ENCODE results near the gene IRS1. TPM values are rescaled to one million over a fixed set of nuclear protein-coding genes. Genes with fewer than 3 reads are reported as not detected.

The IRS1 gene
- total RNA-seq, 3 donors from 2014 or later, result 8.1 to 29.0 (median 13.5) TPM

- TF ChIP-seq, protein P1, sequence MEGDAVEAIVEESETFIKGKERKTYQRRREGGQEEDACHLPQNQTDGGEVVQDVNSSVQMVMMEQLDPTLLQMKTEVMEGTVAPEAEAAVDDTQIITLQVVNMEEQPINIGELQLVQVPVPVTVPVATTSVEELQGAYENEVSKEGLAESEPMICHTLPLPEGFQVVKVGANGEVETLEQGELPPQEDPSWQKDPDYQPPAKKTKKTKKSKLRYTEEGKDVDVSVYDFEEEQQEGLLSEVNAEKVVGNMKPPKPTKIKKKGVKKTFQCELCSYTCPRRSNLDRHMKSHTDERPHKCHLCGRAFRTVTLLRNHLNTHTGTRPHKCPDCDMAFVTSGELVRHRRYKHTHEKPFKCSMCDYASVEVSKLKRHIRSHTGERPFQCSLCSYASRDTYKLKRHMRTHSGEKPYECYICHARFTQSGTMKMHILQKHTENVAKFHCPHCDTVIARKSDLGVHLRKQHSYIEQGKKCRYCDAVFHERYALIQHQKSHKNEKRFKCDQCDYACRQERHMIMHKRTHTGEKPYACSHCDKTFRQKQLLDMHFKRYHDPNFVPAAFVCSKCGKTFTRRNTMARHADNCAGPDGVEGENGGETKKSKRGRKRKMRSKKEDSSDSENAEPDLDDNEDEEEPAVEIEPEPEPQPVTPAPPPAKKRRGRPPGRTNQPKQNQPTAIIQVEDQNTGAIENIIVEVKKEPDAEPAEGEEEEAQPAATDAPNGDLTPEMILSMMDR (IDR thresholded peaks at IDR 0.05), result no peak
- Histone ChIP-seq H3K36me3 (ENCODE audit: low read depth) (no peaks in the 10 kb centered on the region), H3K9me3 (no peaks in the 10 kb centered on the region), H3K4me1 (ENCODE audit: low read depth) (peaks cover 7% of the 10 kb centered on the region), H3K4me3 (no peak overlapping the region)
- DNase-seq, result no peak
- intact Hi-C loops (cut with DNase I, micrococcal nuclease), result no loop called here
- no peak for ATAC-seq
These were observed 116.4 kb downstream of the IRS1 start for GRCh38 chr2:226683196-226683595.

Other genes starting within 250 kb of the IRS1 start
- gene RHBDD1, start 36.2 kb upstream of the IRS1 start, total RNA-seq, result 10 to 100 TPM; 28.7 to 41.6 (median 30.5) TPM